GM21360 (cell line): ENCODE data around the gene MRM2.

Experiments
- ATAC-seq: cut with Tn5 transposase; IDR thresholded peaks from one replicate; pipeline ENCODE4 v1.9.1; 2021; ENCODE audit warnings: mild to moderate bottlenecking, moderate library complexity; ENCODE audit not compliant: unreplicated experiment

Gene MRM2

GRCh38 chr7:2241580-2242540, at the start of gene MRM2, which contains the start of gene NUDT1:
Gene MRM2 (minus strand): TSS chr7:2242205. CDS start chr7:2242169, 36 bp downstream.
Gene NUDT1 (plus strand): TSS chr7:2242226. CDS start chr7:2244575, 2,349 bp downstream.
- peak; percentile 48 for ATAC-seq

DNA sequence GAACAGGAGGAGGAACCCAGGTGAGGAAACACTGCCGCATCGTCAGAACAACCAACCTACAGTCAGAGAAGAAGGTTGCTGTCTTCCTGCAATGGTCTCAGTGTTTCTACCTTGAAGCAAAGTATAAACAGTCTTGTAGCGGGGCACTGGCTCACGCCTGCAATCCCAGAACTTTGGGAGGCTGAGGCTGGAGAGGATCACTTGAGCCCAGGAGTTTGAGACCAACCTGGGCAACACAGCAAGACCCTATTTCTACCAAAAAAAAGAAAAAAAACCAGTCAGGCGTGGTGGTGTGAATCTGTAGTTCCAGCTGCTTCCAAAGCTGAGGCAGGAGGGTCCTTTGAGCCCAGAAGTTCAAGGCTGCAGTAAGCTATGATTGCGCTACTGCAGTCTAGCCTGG, 48.9 kb upstream of the MRM2 start:
- no peak for ATAC-seq

DNA sequence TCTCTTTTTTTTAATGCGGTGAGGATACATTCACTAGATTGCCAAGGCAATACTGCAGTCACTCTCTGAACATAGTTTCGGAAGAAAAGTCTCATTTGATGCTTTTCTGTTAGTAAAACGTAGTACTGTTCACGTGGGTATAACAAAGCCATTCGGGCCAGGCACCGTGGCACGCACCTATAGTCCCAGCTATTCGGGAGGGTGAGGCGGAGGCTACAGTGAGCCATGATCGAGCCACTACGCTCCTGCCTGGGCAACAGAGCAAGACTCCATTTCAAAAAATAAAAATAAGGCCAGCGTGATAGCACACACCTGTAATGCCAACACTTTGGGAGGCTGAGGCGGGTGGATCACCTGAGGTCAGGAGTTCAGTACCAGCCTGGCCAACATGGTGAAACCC, 47.6 kb upstream of the MRM2 start:
- no peak for ATAC-seq

DNA sequence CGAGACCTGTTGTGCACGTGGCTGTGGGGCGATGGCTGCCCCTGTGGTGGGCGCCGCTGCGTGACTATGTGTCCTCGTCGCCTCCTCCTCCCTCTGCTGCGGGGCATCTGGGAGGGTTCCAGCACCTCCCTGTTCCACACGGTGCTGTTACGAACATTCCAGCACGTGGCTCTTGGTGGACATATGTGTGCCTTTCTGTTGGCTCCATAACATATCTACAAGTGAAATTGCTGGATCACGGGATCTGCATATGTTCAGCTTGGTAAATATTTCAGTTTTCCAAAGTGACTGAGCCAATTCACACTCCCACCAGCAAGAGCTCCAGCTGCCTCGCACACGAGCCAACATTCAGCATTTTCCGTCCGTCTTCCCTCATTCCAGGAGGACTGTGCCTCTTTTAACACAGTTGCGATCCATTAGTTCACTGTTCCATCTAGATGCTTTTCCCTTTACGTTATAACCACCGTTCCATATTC, 47.1 kb upstream of the MRM2 start:
- ATAC-seq, result no peak

GRCh38 chr7:2288503-2288902, 46.5 kb upstream of the MRM2 start:
- ATAC-seq, result peak; percentile 68

- no peak for ATAC-seq
Observed at GRCh38 chr7:2287745-2288144, 45.7 kb upstream of the MRM2 start.

DNA sequence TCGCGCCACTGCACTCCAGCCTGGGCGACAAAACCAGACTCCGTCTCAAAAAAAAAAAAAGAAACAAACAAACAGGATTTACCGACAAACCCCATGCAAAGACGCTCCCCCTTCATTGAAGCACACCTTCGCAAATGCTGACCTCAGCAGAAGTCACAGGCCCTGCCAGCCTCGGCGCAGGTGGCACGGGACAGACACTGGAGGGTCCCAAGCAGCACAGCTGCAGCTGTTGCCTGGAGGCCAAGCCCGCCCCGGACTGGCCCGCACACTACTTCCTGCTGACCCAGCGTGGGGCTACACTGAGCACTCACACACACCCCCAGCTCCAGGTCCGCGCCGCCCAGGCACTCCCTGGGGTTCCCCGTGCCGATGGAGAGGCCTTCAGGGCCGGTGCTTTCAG, 41.1 kb upstream of the MRM2 start:
- no peak for ATAC-seq

- ATAC-seq, result no peak
Observed at GRCh38 chr7:2282185-2282751, 40.3 kb upstream of the MRM2 start.

GRCh38 chr7:2281541-2281940, 39.5 kb upstream of the MRM2 start:
- no peak for ATAC-seq

DNA sequence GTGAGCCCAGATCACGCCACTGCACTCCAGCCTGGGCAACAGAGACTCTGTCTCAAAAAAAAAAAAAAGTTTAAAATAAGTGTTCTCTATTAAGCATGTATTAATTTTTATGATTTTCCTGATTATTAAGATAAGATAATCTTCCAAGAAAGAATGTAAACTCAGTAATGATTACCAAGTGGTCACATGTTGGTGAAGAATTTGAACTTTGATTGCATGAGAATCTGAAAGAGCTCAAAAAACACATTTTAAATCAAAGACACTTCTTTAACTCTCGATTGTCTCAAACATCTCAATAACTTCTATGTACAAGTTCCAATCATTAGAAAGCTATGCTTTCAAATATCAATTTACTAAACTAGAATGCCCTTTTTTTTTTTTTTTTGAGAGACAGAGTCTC, 38.4 kb upstream of the MRM2 start:
- ATAC-seq, result no peak

DNA sequence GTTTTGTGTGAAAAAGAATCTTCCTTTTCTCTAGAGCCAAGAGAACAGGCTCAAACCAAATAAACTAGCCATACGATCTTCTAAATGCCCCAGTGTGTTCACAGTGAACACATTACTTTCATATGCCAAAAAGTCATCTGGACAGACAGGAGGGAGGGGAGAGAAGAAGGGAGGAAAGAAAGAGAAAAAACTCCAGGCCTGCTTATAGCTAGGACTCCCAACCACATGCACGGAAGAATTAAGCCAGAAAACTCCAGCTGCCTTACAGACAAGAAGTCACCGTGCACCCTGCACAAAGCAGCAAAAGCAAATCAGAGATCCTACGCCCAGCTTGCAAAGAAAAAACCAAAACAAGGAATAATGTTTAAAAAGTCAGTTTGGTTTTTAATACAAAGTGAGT, 37.9 kb upstream of the MRM2 start:
- no peak for ATAC-seq

DNA sequence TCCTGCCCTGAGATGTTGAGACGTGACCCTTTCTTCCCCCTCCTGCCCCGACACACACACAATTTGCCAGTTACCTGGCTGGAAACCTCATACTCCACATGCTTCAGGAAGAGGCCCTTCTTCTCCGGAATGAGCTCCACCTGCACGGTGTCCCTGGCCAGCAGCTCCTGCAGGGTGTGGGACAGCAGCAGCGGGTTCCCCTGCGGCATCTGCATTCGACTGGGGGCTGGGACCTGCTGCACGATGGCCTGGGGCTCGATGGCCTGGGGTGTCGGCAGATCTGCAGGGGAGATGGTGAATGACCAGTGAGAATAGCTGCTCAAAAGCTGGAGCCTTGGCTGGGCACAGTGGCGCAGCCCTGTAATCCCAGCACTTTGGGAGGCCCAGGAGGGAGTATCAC, 36.0 kb upstream of the MRM2 start:
- no peak for ATAC-seq

DNA sequence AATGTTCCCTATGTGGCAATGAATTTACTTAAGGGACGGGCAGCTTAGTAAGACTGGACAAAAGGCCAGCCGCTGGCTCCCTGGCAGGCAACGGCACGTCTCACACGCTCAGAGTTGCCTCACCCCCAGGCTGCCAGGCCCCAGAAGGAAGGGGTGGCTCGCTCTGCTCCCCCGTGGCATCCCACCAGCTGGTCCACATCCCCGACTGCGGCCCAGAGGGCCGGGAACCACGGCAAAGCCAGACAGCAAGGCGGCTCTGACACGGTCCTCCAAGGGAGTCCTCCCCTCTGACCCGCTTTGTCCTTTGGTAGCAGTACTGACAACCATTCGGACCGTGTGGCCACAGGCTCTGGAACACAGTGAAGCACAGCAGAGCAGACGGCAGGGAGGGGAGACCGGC, 34.1 kb upstream of the MRM2 start:
- ATAC-seq, result no peak

- ATAC-seq, result no peak
Observed at GRCh38 chr7:2275101-2275500, 33.1 kb upstream of the MRM2 start.

GRCh38 chr7:2274666-2275065, 32.7 kb upstream of the MRM2 start:
- ATAC-seq, result no peak

GRCh38 chr7:2273866-2274265, 31.9 kb upstream of the MRM2 start:
- no peak for ATAC-seq

DNA sequence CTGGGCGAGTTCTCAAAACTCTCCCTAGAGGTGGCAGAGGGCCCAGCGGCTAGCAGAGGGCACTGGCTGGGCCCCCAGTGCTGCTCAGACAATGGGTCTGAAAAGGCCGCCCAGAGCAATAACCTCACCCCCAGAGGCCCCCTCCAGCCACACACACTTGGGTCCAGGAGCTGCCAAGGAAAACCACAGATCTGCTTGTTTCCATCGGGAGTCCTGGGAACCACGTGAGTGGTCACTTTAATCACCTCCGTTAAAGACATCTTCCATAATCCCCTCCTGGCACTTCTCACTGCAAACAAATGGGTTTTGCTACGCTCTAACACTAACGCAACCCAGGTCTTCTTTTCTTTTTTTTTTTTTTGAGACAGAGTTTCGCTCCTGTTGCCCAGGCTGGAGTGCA, 30.0 kb upstream of the MRM2 start:
- ATAC-seq, result no peak

- no peak for ATAC-seq
Observed at GRCh38 chr7:2271273-2272026, 29.4 kb upstream of the MRM2 start.

DNA sequence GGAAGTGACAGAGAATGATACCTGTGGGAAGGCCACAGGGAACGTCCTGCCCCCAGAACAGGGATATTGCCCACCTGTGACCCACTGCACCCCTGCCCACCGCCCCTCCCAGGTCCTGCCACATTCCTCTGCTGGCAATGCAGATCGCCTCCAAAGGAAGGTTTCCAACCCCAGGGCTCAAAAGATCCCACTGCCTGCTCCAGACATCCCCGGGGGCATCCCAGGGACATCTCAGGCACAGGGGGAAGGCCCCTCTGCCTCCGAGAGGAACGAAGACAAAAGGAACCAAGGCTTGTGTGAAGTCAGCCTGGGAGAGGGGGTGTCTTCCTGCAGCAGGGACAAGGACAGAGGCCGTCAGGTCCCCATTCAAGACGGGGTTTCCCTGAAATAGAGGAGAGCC, 28.5 kb upstream of the MRM2 start:
- no peak for ATAC-seq

GRCh38 chr7:2269991-2270460, 28.0 kb upstream of the MRM2 start:
- no peak for ATAC-seq
